H1 (cell line): ENCODE data around the gene CIAO3. TPM values are rescaled to one million over a fixed set of nuclear protein-coding genes. Genes with fewer than 3 reads are reported as not detected.

Experiments used
- EP300 ChIP-seq, 2 experiments: IDR thresholded peaks; 1 replicate in 1 of 2; 2 replicates in 1 of 2; pipeline ENCODE4 v1.6.1; 2011 to 2012; ENCODE audit warnings: low read depth in 2 of 2, low read length in 2 of 2, mild to moderate bottlenecking in 2 of 2, borderline replicate concordance in 1 of 2, inconsistent platforms in 1 of 2, moderate library complexity in 1 of 2
- polyA plus RNA-seq, 7 experiments: library from polyadenylated mRNA; depleted of rRNA in 3 of 7; stranded (reverse) in 5 of 7; unstranded in 2 of 7; fragments of >200 nt in 5 of 7; fragments of 200-250 nt in 2 of 7; gene quantifications; 1 replicate in 5 of 7; 2 replicates in 1 of 7; 4 replicates in 1 of 7; pipeline versions ENCODE4 v1.2.1 to v1.2.3, GENCODE V29; 2011 to 2013; ENCODE audit warnings: missing spikeins in 2 of 7, mixed read lengths in 2 of 7
- total RNA-seq: library from RNA; stranded (reverse); fragmentation: NEBNext Ultra II Directional; extraction: Animal tissue kit (Norgen Biotek cat#: 25700); gene quantifications from 2 replicates; pipeline ENCODE4 v1.2.1, GENCODE V29; 2021

CIAO3 gene
- total and polyA plus RNA-seq, 2 of the 8 experiments (the other 6 are each of a cell fraction or from before 2014, with no cell fraction given): 20.0 to 20.4 TPM

- TF ChIP-seq EP300 (IDR thresholded peaks at IDR 0.05; ENCODE audit: borderline replicate concordance in 1 of 2, low read depth in 2 of 2, low read length in 2 of 2): no peak
- TF ChIP-seq, all 59 proteins: peak for 0
Observed at GRCh38 chr16:704047-704446, 36.8 kb downstream of the CIAO3 start (continued).
